Endothelial cell of hepatic sinusoid (primary cell): ENCODE measurements around the gene LGALS7B.
"Not testable (repeated sequence)": the region's sequence is repeated elsewhere in the genome, so short reads cannot be mapped to it uniquely, and the experiment has no call there.

Source experiments
- in situ Hi-C: cut with HindIII; loops from 2 replicates; pipeline ENCODE4 v1.10.0; 2017; ENCODE audit warnings: low sequenced_read_pairs

LGALS7B gene

DNA sequence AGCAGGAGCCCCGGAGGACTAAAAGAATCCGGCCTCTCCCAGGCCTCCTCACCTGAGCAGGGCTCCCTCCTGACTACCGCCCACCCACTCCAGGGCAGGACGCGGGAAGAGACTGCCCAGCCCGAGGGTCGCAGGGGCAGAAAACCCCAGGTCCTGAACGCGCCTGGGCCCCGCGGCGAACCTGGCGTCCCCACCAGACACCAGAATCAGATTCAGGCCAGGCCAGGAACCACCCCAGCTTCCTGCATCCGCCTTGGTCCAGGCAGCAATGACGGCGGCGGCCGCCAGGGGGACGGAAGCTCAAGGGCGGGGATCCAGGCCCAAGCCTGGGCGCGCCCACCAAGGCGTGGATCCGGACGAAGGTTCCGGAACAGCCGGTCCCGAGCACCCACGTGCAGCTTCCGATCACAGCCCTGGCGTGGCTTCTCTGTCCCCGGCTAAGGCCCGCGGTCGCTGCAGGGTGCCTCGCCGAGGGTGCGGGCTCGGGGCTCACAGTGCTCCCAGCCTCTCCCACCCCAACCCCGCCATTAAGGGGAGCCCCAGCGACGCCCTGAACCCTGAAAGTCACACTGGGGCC, 19.3 kb upstream of the LGALS7B start:
- in situ Hi-C loops = loop anchor here (10.0 to 25.0 kb wide), 2 partner anchors 75 to 143 kb away; partner anchors contain the start of genes CCER2 and HNRNPL

DNA sequence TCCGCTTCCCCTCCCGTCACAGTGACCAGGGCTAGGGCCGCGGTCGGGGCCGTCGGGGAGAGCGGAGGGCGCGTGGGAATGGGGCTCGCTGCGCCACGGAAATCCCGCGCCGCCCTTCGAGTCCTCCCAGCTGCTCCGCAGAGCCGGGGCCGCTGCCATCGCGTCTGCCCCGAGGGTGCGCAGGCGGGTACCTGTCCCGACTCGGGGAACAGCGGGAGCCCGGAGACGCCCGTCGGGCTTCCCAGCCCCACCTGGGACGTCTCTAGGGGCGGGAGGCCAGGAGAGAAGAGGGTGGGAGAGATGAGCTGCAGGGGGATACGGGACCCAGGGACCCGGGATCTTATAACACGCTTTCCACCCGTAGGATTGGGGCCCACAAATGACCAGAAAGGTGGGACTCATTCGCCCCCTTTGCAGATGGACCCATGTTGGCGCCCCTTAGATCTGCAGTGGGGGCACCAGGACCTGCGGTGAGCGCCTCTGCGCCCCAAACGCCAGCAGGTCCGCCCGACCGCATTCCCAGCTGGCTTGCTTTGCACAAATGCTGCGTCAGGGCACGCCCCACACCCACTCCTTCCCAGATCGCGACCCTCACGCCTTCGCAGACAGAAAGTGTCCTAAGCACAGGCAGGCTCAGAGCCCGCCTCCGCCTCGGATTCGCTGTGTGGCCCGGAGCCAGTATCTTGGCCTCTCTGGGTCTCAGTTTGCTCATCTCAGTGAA, 18.6 kb upstream of the LGALS7B start:
- in situ Hi-C loops = loop anchor here (10.0 to 25.0 kb wide), 2 partner anchors 74 to 142 kb away; partner anchors contain the start of genes CCER2 and HNRNPL

GRCh38 chr19:38770949-38771275, 18.1 kb upstream of the LGALS7B start:
- in situ Hi-C loops = loop anchor here (10.0 to 25.0 kb wide), 2 partner anchors 74 to 141 kb away; partner anchors contain the start of genes CCER2 and HNRNPL

GRCh38 chr19:38771569-38771968, 17.4 kb upstream of the LGALS7B start:
- in situ Hi-C loops = loop anchor here (10.0 to 25.0 kb wide), 2 partner anchors 73 to 141 kb away; partner anchors contain the start of genes CCER2 and HNRNPL

GRCh38 chr19:38773469-38774177, 15.4 kb upstream of the LGALS7B start, which contains the start of gene LGALS7:
Gene LGALS7, minus strand, starts transcription at chr19:38773517. Its CDS starts 25 bp downstream, at chr19:38773492.
- in situ Hi-C loops = loop anchor here (10.0 to 25.0 kb wide), 2 partner anchors 71 to 139 kb away; partner anchors contain the start of genes CCER2 and HNRNPL

- in situ Hi-C loops = loop anchor here (10.0 to 25.0 kb wide), 2 partner anchors 70 to 138 kb away; partner anchors contain the start of genes CCER2 and HNRNPL
Observed at GRCh38 chr19:38774181-38774950, 14.6 kb upstream of the LGALS7B start.

DNA sequence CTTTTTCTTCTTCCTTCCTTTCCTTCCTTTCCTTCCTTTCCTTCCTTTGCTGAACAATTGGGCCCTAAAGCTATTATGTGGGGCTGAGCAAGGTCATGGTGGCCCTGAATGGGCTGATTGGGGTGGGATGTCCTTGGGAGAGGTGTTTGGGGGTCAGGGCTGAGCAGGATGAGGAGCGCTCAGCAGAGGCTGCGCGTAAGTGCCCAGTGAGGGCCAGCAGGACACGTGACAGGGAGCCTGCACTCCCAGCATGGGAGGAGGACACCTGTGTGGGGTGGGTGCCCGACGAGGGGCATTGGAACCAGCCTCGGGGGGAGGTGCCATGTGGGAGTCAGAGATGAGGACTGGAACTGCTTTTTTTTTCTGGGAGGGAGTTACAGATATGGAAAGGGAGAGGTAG, 10.3 kb upstream of the LGALS7B start:
- in situ Hi-C loops = loop anchor here (10.0 kb wide), 1 partner anchor 66 kb away; the partner anchor contains the start of gene HNRNPL

DNA sequence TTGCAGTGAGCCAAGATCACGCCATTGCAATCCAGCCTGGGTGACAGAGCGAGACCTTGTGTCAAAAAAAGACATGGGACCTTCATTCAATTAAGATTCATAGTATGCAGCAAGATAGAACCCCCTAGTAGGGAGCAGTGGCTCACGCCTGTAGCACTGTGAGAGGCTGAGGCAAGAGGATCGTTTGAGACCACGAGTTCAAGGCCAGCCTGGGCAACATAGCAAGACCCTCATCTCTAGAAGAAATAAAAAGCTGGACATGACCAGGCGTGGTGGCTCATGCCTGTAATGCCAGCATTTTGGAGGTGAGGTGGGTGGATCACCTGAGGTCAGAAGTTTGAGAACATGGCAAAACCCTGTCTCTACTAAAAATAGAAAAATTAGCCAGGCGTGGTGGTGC, 8.6 kb upstream of the LGALS7B start:
- in situ Hi-C loops = no loop called here

- in situ Hi-C loops = no loop called here
Observed at GRCh38 chr19:38781058-38781457, 7.9 kb upstream of the LGALS7B start.

- in situ Hi-C loops = not testable (repeated sequence)
Observed at GRCh38 chr19:38782212-38782611, 6.8 kb upstream of the LGALS7B start.

GRCh38 chr19:38784224-38784623, 4.8 kb upstream of the LGALS7B start:
- in situ Hi-C loops = no loop called here

- in situ Hi-C loops = no loop called here
Observed at GRCh38 chr19:38785187-38785699, 3.8 kb upstream of the LGALS7B start.

GRCh38 chr19:38786061-38786460, 2.9 kb upstream of the LGALS7B start:
- in situ Hi-C loops = not testable (repeated sequence)

DNA sequence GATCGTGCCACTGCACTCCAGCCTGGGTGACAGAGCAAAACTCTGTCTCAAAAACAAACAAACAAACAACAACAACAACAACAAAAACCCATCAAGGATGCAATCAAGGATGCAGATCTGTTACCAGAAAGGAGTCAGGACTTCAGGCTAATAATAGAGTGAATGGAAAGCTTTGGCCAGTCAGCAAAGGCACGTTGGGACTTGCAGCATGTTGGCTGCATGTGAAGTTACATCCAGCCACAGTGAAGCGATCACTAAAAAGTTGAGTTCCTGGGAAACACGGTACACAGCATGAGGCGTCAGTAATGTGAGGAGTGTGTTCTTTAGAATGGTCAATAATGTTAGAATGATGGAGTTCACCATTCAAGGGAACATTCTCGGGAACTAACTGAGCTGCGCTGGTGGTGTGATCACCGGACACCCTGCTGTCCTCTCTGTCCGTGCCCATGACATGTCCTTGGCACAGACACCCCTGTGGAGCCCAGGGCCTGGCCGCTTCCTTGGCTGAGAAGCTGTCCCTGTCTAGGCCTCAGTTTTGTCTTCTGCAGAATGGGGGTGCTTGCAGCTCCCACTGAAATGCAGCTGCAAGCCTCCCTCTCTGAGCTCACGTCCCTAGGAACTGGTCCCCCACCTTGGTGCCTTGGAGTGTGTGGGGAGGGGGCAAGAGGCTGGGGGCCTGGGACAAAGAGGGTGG, 2.3 kb upstream of the LGALS7B start:
- in situ Hi-C loops = no loop called here

GRCh38 chr19:38790507-38791403, 1.8 kb downstream of the LGALS7B start:
- in situ Hi-C loops = not testable (repeated sequence)

- in situ Hi-C loops = not testable (repeated sequence)
Observed at GRCh38 chr19:38791451-38792064, 2.6 kb downstream of the LGALS7B start.

DNA sequence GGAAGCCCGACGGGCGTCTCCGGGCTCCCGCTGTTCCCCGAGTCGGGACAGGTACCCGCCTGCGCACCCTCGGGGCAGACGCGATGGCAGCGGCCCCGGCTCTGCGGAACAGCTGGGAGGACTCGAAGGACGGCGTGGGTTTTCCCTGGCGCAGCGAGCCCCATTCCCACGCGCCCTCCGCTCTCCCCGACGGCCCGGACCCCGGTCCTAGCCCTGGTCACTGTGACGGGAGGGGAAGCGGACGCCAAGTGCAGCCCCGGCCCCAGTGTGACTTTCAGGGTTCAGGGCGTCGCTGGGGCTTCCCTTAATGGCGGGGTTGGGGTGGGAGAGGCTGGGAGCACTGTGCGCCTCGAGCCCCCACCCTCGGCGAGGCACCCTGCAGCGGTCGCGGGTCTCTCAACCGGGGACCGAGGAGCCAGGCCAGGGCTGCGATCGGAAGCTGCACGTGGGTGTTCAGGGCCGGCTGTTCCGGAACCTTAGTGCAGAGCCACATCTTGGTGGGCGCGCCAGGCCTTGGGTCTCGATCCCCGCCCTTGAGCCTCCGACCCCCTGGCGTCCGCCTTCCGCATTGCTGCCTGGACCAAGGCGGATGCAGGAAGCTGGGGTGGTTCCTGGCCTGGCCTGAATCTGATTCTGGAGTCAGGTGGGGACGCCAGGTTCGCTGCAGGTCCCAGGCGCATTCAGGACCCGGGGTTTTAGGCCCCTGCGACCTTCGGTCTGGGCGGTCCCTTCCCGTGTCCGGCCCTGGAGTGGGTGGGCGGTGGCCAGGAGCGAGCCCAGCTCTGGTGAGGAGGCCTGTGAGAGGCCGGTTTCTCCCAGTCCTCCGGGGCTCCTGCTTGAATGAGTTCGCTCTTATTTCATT, 3.5 kb downstream of the LGALS7B start:
- in situ Hi-C loops = no loop called here
